GM12872 (cell line): ENCODE measurements around the gene ERC2.

Experiments
- TF ChIP-seq, protein P1 (sequence below): IDR thresholded peaks from 3 replicates; pipeline ENCODE4 v1.5.1; 2011; ENCODE audit warnings: low read depth, mild to moderate bottlenecking, low read length, moderate library complexity; ENCODE audit not compliant: insufficient read depth

Gene ERC2

DNA sequence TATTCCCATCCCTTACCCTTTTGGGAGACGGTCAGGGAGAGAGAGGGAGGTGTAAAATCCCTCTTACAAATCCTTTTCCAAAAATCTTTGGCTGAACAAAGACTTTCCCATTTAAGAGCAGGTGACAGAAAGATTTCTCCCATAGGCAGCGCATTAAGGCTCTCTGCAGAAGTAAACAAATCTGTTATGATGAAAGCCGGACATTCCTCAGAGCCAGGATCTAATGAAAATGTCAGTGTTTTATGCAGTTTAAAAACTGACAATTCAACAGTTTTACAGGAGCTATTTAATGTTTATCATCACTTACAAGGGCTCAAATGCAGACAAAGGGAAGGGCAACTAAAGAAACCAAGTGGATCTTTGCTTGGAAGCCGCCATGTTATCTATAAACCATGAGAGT is 872.8 kb downstream of the ERC2 start:
- TF ChIP-seq, protein P1, sequence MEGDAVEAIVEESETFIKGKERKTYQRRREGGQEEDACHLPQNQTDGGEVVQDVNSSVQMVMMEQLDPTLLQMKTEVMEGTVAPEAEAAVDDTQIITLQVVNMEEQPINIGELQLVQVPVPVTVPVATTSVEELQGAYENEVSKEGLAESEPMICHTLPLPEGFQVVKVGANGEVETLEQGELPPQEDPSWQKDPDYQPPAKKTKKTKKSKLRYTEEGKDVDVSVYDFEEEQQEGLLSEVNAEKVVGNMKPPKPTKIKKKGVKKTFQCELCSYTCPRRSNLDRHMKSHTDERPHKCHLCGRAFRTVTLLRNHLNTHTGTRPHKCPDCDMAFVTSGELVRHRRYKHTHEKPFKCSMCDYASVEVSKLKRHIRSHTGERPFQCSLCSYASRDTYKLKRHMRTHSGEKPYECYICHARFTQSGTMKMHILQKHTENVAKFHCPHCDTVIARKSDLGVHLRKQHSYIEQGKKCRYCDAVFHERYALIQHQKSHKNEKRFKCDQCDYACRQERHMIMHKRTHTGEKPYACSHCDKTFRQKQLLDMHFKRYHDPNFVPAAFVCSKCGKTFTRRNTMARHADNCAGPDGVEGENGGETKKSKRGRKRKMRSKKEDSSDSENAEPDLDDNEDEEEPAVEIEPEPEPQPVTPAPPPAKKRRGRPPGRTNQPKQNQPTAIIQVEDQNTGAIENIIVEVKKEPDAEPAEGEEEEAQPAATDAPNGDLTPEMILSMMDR: no peak

DNA sequence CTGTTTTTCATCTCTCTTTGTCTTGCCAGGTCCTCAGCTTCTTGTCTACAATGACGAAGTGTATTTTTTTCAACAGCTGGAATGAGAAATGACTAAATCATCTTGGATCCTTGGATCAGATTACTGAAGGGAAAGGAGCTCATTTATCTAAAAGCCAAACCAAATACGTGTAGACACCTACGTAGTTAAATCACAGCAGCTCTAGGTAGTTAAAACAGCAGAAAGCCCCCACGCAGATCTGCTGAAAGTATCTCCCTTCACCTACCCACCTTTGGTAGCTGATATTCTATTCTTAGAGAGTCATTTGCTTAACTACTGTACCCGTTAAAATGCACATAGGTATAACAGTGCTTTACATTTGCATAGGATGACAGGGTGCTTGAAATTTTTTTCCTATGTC is 875.7 kb downstream of the ERC2 start:
- TF ChIP-seq, protein P1: no peak

DNA sequence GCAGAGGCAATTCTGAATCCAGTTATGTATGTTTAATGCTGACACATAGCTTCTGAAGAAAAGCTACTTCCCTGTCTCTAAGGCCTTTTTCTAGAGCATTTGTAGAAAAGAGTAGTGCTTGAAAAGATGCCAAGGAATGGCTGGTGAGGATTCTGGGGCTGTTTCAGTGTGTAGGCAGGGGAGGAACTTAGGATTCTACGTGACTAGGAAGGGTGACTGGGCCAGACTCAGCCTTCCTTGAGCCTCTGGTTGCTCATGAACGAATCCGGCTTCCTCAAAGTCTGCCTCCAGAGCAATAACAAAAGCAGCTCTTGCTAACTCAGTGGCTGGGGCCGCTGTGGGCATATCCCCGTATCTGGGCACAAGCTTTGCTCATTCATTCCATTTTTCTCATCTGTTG is 876.4 kb downstream of the ERC2 start:
- TF ChIP-seq, protein P1: no peak

DNA sequence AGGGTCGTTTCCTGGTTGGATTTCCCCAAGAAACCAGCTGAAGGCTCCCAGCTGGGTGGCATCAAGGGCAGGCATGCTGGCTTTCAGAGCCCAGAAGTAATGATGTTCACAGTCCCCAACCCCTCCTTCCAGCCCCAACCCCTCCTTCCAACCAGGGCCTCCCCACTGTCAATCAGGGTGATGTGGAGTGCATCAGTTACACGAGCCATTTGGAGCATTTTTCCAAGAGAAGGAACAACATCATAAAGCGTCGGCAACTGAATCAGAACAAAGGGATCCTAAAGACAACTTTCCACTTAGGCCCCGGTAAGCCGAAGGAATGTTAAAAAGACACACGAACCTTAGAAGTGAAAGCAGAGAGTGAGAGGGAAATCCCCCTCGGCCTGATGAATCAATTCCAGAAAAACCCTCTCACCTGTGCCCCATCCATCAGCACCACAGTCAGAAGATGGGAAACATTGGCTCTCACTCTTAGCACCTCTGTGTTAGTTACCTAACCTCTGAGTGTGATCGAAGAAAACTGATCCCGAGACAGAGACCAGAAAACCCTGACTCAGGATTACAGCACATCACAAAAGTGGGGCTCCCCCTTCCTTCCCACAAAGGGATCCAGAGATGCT is 880.0 kb downstream of the ERC2 start:
- TF ChIP-seq, protein P1: no peak

DNA sequence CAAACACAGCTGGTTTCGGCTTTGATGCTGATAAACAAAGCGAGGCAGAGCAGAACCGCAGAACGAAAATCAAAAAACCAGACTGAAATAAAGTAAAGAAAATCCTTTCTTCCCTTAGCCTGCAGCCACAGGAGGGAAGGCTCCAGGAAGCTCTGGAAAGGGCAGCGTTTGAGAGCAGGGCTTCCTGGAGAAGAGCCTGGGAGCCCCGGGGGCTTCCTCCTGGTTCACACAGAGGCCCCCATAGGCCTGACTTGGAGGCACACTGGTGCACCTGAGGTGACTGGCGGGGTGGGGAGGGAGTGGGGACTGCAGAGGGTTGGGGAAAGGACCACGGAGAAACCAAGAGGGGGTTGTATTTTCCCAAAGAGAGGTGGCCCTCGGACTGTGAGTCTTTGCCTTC is 882.4 kb downstream of the ERC2 start:
- TF ChIP-seq, protein P1: no peak

DNA sequence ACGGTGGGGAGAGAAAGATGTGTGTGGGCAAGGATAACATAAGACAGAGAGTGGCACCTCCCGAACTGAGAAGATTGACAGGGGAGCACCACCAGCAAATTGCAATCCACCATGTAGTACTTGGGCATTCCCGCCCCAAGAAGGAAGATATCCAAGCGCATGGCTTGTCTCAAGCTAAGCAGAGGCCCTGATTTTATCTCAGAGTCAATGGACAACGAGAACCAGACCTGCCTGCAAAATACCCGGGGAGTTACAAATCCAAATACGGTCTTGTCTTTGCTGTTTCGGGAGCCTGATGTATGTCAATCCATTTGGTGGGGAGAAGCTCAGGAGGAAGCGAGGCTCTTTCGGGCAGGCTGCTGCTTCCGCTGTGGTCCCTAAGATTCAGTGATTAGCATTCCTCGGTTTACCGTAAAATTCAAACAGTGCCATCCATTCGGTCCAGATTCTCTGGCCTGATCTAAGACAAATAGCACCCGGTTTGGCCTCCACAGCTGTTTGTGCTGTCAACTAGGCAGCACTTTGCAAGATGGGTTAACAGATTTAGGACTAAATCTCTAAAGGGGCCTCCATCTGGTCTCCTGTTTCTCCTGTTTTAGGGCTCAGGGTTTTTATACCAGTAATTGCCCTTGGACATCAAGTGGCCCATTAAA is 883.4 kb downstream of the ERC2 start:
- TF ChIP-seq, protein P1: no peak

DNA sequence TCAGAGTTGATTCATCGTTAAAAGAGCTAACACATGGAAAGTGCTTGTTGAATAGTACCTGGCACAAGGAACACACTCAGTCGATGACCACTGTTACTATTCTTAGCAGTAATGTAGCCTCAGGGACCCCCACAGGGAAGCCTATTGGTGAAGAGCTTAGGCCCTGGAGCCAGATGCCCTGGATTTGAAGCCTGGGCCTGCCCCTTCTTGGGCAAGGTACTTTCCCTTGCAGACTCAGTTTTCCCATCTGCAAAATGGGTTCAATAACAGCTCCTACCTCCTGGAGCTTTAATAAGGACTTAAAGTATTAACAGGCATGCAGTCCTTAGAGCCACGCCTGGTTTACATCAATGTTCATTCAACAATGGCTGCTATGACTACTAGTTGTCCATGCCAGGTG is 884.2 kb downstream of the ERC2 start:
- TF ChIP-seq, protein P1: no peak
